SKM-1 (cell line): ENCODE data around the gene NLRP3.
"Not testable (repeated sequence)": the region's sequence is repeated elsewhere in the genome, so short reads cannot be mapped to it uniquely, and the experiment has no call there.

Experiments
- DNase-seq: peaks from one replicate; lab custom pipeline; 2025; ENCODE audit not compliant: unreplicated experiment; lab: John Stamatoyannopoulos, UW

Gene NLRP3

GRCh38 chr1:247415423-247416361, at the start of gene NLRP3:
Gene NLRP3, plus strand, starts transcription at chr1:247416173. Its CDS starts 2,628 bp downstream, at chr1:247418801.
- DNase-seq = peak; percentile 94

- not testable (repeated sequence) for DNase-seq
These were observed 49.6 kb upstream of the NLRP3 start for GRCh38 chr1:247366345-247366744.

GRCh38 chr1:247366926-247367645, 48.9 kb upstream of the NLRP3 start:
- DNase-seq = no peak

- no peak for DNase-seq
These were observed 48.1 kb upstream of the NLRP3 start for GRCh38 chr1:247367786-247368422.

GRCh38 chr1:247368490-247369145, 47.4 kb upstream of the NLRP3 start:
- no peak for DNase-seq

- no peak for DNase-seq
These were observed 44.9 kb upstream of the NLRP3 start for GRCh38 chr1:247370786-247371732.

GRCh38 chr1:247371801-247372259, 44.1 kb upstream of the NLRP3 start:
- DNase-seq = no peak

- peak; percentile 66 for DNase-seq
These were observed 42.2 kb upstream of the NLRP3 start for GRCh38 chr1:247373721-247374141.

- DNase-seq = not testable (repeated sequence)
These were observed 41.2 kb upstream of the NLRP3 start for GRCh38 chr1:247374651-247375334.

GRCh38 chr1:247375747-247376146, 40.2 kb upstream of the NLRP3 start:
- no peak for DNase-seq

- DNase-seq = no peak
These were observed 39.3 kb upstream of the NLRP3 start for GRCh38 chr1:247376659-247377058.

GRCh38 chr1:247377656-247378055, 38.3 kb upstream of the NLRP3 start:
- not testable (repeated sequence) for DNase-seq

GRCh38 chr1:247378334-247379073, 37.5 kb upstream of the NLRP3 start:
- no peak for DNase-seq

GRCh38 chr1:247385283-247385682, 30.7 kb upstream of the NLRP3 start:
- DNase-seq = no peak

- DNase-seq = no peak
These were observed 29.8 kb upstream of the NLRP3 start for GRCh38 chr1:247386217-247386616.

- no peak for DNase-seq
These were observed 29.3 kb upstream of the NLRP3 start for GRCh38 chr1:247386687-247387086.

GRCh38 chr1:247387096-247387495, 28.9 kb upstream of the NLRP3 start:
- DNase-seq = no peak

- DNase-seq = no peak
These were observed 28.4 kb upstream of the NLRP3 start for GRCh38 chr1:247387565-247387964.
